Posterior vena cava (tissue), 2 donors: ENCODE results near the gene KLK5. TPM values are rescaled to one million over a fixed set of nuclear protein-coding genes. Genes with fewer than 3 reads are reported as not detected.
"Not testable (repeated sequence)": the region's sequence is repeated elsewhere in the genome, so short reads cannot be mapped to it uniquely, and the experiment has no call there.

Experiments
- DNase-seq: peaks from one replicate; pipeline ENCODE4 v3.0.0-alpha.2; 2020; ENCODE audit warnings: low spot score
- intact Hi-C, 2 donors: fragments of 100-400 bp; cut with DNase I; formaldehyde crosslinking; loops; one replicate each; pipeline versions ENCODE4 v1.14.1 to v1.14.2; 2022 to 2023
- total RNA-seq, 2 donors: library from RNA; stranded (reverse); fragmentation: NEBNext Ultra II Directional; extraction: Animal tissue kit (Norgen Biotek cat#: 25700); gene quantifications; one replicate each; pipeline ENCODE4 v1.2.1, GENCODE V29; 2021
- donor health status: DM: yes; HTN: yes; CAD: no.
- donor health status: DM: yes; HTN: yes; CAD: no.

The KLK5 gene
- total RNA-seq, 2 donors from 2014 or later, result not detected

GRCh38 chr19:50972795-50973376 lies 20.0 kb upstream of the KLK5 start:
- intact Hi-C loops, result no loop called here
- DNase-seq, result no peak

DNA sequence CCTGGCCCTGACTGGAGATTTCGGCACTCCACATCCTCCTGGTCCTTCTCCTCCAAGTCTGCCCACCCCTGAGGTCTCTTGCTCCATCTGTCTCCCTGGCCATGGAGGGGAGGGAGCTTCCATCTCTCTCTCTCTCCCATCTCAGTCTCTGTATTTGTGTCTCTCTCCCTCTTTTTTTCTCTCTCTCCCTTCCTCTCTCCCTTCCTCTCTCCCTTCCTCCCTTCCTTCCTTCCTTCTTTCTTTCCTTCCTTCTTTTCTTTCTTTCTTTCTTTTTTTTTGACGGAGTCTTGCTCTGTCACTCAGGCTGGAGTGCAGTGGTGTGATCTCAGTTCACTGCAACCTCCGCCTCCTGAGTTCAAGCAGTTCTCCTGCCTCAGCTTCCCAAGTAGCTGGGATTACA lies 17.0 kb upstream of the KLK5 start:
- DNase-seq, intact Hi-C loops: not testable (repeated sequence)

- intact Hi-C loops, result no loop called here
- no peak for DNase-seq
Observed at GRCh38 chr19:50969413-50969760, 16.5 kb upstream of the KLK5 start, which contains the start of gene KLK6. TSS of gene KLK6 (minus strand) at chr19:50969591. CDS start at chr19:50968104, 1,487 bp downstream.

DNA sequence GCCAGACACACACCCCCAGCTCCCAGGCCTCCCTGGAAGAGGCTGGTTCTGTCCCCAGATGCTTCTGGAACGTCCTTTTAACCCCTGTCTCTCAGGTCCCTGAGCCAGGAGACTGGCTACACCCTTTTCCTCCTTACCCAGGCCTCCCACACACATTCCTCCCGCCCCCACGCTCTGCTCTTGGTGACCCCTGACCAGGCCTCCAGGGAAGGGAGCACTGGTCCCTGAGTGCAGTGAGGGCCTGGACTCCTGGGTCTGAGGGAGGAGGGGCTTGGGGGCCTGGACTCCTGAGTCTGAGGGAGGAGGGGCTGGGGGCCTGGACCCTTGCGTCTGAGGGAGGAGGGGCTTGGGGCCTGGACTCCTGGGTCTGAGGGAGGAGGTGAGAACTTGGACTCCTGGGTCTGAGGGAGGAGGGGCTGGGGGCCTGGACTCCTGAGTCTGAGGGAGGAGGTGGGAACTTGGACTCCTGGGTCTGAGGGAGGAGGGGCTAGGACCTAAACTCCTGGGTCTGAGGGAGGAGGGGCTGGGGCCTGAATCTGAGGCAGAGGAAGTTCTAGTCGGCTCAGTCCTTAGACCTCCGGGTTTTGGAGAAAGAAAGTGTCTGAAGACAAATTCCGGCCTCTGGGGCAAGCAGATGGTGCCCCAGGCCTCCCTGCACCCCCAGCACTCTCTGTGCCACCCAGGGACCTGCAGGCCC lies 16.0 kb upstream of the KLK5 start:
- DNase-seq, result no peak
- intact Hi-C loops, result no loop called here

- no peak for DNase-seq
- intact Hi-C loops, result no loop called here
Observed at GRCh38 chr19:50967929-50968715, 15.3 kb upstream of the KLK5 start.

DNA sequence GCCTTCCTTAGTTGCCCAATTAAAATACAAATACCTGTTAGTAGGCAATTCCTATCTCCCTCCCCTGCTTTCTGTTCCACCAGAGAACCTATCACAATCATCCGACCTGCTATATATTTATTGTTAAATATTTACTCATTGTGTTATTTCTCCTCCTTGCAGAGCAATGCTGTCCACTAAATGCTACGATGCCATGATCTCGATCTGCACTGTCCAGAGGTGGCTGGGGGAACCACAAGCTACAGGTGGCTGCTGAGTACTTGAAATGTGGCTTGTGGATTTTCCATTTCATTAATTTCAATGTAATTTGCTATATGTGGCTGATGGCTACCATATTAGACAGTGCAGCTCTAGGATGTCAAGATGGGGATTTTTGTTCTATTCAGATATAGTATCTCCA lies 11.4 kb upstream of the KLK5 start:
- intact Hi-C loops, result no loop called here
- DNase-seq, result no peak

DNA sequence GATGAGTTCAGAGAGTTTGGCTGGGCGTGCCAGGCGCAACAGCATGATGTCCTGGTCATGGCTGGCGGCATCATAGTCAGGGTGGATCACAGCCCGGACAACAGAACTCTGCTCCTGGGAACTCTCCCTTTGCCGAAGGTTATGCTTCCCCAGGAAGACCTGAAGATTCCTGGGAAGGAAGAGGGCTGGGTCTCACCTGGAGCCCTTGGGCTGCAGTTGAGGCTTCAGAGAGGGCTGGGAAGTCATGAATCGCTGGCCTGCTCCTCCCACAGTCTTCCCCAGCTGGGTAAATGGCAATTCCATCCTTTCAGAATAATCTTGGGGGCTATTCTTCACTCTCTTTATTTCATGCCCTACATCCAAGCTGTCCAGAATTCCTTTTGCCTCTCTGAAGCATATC lies 10.5 kb upstream of the KLK5 start:
- intact Hi-C loops, result no loop called here
- DNase-seq, result no peak

- intact Hi-C loops, result no loop called here
- no peak for DNase-seq
Observed at GRCh38 chr19:50962245-50962644, 9.4 kb upstream of the KLK5 start.

GRCh38 chr19:50959731-50960500 lies 7.1 kb upstream of the KLK5 start:
- intact Hi-C loops, result no loop called here
- DNase-seq, result no peak

DNA sequence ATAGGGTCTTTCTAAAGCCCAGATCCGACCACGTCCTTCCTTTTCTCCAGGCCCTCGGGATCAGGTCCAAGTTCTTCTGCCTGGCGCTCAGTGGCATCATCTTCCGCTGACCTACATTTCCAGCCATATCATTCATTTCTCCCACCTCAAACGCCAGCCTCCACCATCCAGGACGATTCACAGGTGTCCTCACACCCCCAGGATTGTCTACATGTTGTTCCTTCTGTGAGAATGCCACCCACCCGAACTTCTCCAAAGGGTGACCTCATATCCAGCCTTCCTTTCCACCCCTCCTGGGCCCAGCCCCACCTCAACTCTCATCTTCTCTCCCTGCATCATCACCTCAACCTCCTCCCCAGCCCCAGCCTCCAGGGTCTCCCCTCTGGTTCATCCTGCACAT lies 4.7 kb upstream of the KLK5 start:
- intact Hi-C loops, result no loop called here

DNA sequence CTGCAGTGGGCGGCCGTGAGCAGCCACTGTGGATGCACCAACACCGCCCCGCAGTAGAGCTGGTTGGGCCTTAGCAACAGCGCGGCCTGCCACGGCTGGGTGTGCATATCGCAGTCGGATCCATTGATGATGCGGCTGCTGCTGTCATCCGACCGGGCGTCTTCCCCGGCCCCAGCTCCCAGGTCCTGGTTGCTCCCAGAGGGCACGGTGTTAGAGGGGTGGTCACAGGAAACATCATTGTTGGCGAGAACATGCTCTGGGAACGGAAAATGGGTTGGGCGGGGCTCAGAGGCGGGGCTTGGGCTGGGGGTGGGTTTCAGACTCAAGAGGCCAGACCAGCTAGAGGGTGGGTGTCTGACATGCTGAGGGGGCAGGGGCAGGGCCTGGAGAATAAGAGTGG lies 3.0 kb downstream of the KLK5 start:
- no peak for DNase-seq
- intact Hi-C loops, result no loop called here

More for the DNA sequence above, 4.7 kb upstream of the KLK5 start:
- no peak for DNase-seq

DNA sequence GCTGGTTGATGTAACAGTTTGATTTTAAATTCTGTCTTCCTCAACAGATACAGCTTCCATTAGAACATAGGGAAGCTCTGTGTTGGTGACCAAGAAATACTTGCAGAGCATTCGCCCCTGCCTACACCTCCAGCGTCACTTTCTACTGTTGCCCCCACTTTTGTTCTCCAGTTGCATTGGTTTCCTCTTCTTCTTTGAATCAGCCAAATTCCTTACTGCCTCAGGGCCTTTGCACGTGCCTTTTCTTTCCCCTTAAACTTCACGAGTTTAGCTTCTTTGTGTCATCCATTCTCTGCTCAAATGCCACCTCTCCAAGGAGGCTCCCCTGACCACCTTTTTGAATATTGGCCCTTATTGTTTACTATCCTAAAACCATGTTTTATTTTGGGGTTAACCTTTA lies 5.7 kb downstream of the KLK5 start:
- DNase-seq, result no peak
- intact Hi-C loops, result no loop called here

GRCh38 chr19:50944795-50945194 lies 8.0 kb downstream of the KLK5 start:
- DNase-seq, result no peak
- intact Hi-C loops, result no loop called here

GRCh38 chr19:50943074-50943828 lies 9.6 kb downstream of the KLK5 start:
- no peak for DNase-seq
- intact Hi-C loops, result no loop called here

- intact Hi-C loops, result no loop called here
- DNase-seq, result no peak
Observed at GRCh38 chr19:50939596-50939995, 13.2 kb downstream of the KLK5 start.

- intact Hi-C loops, result no loop called here
- DNase-seq, result no peak
Observed at GRCh38 chr19:50933640-50934039, 19.2 kb downstream of the KLK5 start.

DNA sequence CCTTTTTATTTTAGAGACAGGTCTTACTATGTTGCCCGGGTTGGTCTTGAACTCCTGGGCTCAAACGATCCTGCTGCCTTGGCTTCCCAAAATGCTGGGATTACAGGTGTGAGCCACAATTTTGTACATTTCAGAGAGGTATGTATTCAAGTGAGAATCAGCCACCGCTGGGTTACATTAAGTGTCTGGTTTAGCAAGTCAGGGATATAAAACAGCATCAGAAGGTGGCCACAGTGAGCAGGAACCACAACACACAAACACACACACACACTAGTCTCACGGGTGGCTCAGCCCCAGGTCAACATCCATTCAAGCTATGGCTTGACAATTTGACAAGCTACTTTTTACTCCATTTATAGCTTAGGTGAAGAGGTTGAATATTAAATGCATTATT lies 20.2 kb downstream of the KLK5 start:
- no peak for DNase-seq
- intact Hi-C loops, result no loop called here

- no peak for DNase-seq
- intact Hi-C loops, result no loop called here
Observed at GRCh38 chr19:50932018-50932689, 20.7 kb downstream of the KLK5 start.

DNA sequence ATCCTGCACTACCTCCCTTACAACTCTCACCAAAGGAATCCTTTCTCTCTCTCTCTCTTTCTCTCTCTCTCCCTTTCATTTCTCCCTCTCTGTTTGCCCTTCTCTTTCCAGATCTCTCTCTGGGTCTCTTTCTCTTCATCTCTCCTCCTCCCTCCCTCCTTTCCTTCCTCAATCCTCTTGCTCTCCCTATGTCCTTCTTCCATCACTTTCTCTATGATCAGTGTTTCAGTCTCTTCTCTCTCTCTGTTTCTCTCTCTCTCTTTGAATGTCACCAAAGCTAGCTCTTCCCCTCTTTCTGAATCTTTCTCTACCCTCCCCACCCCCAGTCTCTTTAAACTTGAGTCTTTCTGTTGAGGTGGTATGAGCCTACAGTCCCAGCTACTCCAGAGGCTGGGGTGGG lies 21.8 kb downstream of the KLK5 start:
- DNase-seq, result no peak
- intact Hi-C loops, result no loop called here
